ENCODE data around the gene DQX1.

Gene DQX1

GRCh38 chr2:74553892-74554819, 28.1 kb upstream of the DQX1 start, which contains the start of the genes DOK1 and LOXL3:
Gene DOK1 (plus strand): TSS chr2:74554720. CDS start chr2:74554755, 35 bp downstream.
Gene LOXL3 (minus strand): TSS chr2:74553942. CDS start chr2:74552634, 1,308 bp downstream.
- DNase-seq, result no peak

- DNase-seq, result no peak
Observed at GRCh38 chr2:74552914-74553811, 27.1 kb upstream of the DQX1 start.

- DNase-seq, result no peak
Observed at GRCh38 chr2:74551942-74552913, 26.2 kb upstream of the DQX1 start.

- DNase-seq, result no peak
Observed at GRCh38 chr2:74551530-74551929, 25.5 kb upstream of the DQX1 start.

- DNase-seq, result no peak
Observed at GRCh38 chr2:74550231-74550630, 24.2 kb upstream of the DQX1 start.

- DNase-seq, result peak in 1 of 2 experiments; percentile 11
Observed at GRCh38 chr2:74548900-74549826, 23.1 kb upstream of the DQX1 start.

GRCh38 chr2:74548285-74548899, 22.4 kb upstream of the DQX1 start:
- DNase-seq, result no peak

GRCh38 chr2:74546004-74546403, 20.0 kb upstream of the DQX1 start:
- no peak for DNase-seq

- DNase-seq, result no peak
Observed at GRCh38 chr2:74544634-74545033, 18.6 kb upstream of the DQX1 start.

GRCh38 chr2:74542978-74543377, 16.9 kb upstream of the DQX1 start:
- DNase-seq, result no peak

GRCh38 chr2:74540291-74540690, 14.3 kb upstream of the DQX1 start:
- no peak for DNase-seq

- DNase-seq, result no peak
Observed at GRCh38 chr2:74538881-74539339, 12.9 kb upstream of the DQX1 start.

GRCh38 chr2:74537140-74537539, 11.1 kb upstream of the DQX1 start:
- DNase-seq, result no peak

GRCh38 chr2:74536166-74536950, 10.3 kb upstream of the DQX1 start:
- DNase-seq, result no peak

GRCh38 chr2:74535440-74535965, 9.5 kb upstream of the DQX1 start:
- DNase-seq, result no peak

- no peak for DNase-seq
Observed at GRCh38 chr2:74534411-74534810, 8.4 kb upstream of the DQX1 start.

GRCh38 chr2:74533464-74533863, 7.4 kb upstream of the DQX1 start:
- no peak for DNase-seq

GRCh38 chr2:74532222-74532621, 6.2 kb upstream of the DQX1 start:
- no peak for DNase-seq

GRCh38 chr2:74531666-74532065, 5.6 kb upstream of the DQX1 start:
- no peak for DNase-seq
